ENCODE data around the gene AMDHD2.

The AMDHD2 gene

GRCh38 chr16:2508722-2509400 is 11.3 kb upstream of the AMDHD2 start:
- no peak overlapping the region for H3K4me3 ChIP-seq (ENCODE audit: low read depth, low read length)
- TF ChIP-seq CTCF (conservative IDR thresholded peaks at IDR 0.05; ENCODE audit: low read depth, low read length): no peak
- DNase-seq (ENCODE audit: low read depth): no peak

GRCh38 chr16:2511128-2511800 is 8.9 kb upstream of the AMDHD2 start:
- peak overlapping the region; percentile 9 for H3K4me3 ChIP-seq (ENCODE audit: low read depth, low read length)
- DNase-seq (ENCODE audit: low read depth): peak; percentile 70
- no peak for TF ChIP-seq CTCF (conservative IDR thresholded peaks at IDR 0.05; ENCODE audit: low read depth, low read length)

- no peak for DNase-seq (ENCODE audit: low read depth)
- H3K4me3 ChIP-seq (ENCODE audit: low read depth, low read length): no peak overlapping the region
- TF ChIP-seq CTCF (conservative IDR thresholded peaks at IDR 0.05; ENCODE audit: low read depth, low read length): no peak
Measured at GRCh38 chr16:2511996-2512734, 8.0 kb upstream of the AMDHD2 start.

GRCh38 chr16:2512735-2513404 is 7.3 kb upstream of the AMDHD2 start:
- H3K4me3 ChIP-seq (ENCODE audit: low read depth, low read length): peak overlapping the region; percentile 85
- no peak for DNase-seq (ENCODE audit: low read depth)
- TF ChIP-seq CTCF (conservative IDR thresholded peaks at IDR 0.05; ENCODE audit: low read depth, low read length): no peak

- peak; percentile 85 for DNase-seq (ENCODE audit: low read depth)
- H3K4me3 ChIP-seq (ENCODE audit: low read depth, low read length): peak within 1 kb of the TSS; percentile 85
- no peak for TF ChIP-seq CTCF (conservative IDR thresholded peaks at IDR 0.05; ENCODE audit: low read depth, low read length)
Measured at GRCh38 chr16:2513405-2514332, 6.5 kb upstream of the AMDHD2 start, which contains the start of gene ATP6V0C. Gene ATP6V0C, plus strand, starts transcription at chr16:2513952. Its CDS starts 152 bp downstream, at chr16:2514104.

Data from choroid plexus epithelial cell (primary cell).